ENCODE data around the gene SPATC1L. TPM values are rescaled to one million over a fixed set of nuclear protein-coding genes. Genes with fewer than 3 reads are reported as not detected.
"Not testable (repeated sequence)": the region's sequence is repeated elsewhere in the genome, so short reads cannot be mapped to it uniquely, and the experiment has no call there.

SPATC1L gene
- polyA plus RNA-seq, 1 experiment, result 8.4 TPM

DNA sequence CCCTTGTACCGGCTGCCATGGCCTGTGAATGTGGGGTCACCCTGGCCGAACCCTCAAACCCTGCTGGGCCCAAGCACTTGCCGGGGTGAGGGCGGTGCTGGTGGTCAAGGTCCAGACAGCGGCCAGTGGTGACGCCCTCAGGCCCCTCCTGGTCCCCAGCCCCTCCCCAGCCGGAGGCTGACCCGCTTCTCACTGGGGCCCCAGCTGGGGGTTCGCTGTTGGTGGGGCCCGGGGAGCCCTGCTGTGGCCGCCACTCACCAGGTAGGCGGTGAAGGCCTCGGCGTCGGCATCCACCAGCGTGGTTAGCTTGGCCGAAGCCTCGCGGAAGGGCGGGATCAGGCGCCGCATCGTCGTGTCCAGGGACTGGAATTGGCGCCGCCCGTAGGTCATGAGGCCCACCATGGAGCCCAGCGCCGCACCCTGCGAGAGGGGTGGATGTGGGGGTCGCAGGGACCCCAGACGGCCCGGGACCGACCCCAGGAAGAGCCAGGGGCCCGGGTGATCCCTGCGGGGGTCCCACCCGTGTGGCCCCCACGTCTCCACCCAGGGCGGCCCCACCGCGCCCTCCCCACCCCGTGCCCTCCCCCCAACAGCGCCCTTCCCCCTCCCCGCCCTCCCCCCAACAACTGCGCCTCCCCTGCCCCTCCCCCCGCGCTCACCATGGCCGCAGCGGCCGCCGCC, 39.0 kb downstream of the SPATC1L start:
- Histone ChIP-seq H3K4me3 (ENCODE audit: low read depth, low read length) (no peak overlapping the region), H3K27me3 (ENCODE audit: control insufficient read depth, insufficient read depth, low read length) (0 out of 2 replicates have a peak, but pooled peaks cover under 1% of the 10 kb centered on the region), H3K36me3 (ENCODE audit: control insufficient read depth, insufficient read depth, low read length) (no peaks in the 10 kb centered on the region)
- ChIA-PET POLR2A (no interaction called here), CTCF (interaction anchor here (4.7 kb wide), 1 partner anchor 174 kb away, joined by 64 read pairs; no protein-coding TSS in a partner anchor)
- DNase-seq (ENCODE audit: low read depth), result no peak
- TF ChIP-seq, protein P1, sequence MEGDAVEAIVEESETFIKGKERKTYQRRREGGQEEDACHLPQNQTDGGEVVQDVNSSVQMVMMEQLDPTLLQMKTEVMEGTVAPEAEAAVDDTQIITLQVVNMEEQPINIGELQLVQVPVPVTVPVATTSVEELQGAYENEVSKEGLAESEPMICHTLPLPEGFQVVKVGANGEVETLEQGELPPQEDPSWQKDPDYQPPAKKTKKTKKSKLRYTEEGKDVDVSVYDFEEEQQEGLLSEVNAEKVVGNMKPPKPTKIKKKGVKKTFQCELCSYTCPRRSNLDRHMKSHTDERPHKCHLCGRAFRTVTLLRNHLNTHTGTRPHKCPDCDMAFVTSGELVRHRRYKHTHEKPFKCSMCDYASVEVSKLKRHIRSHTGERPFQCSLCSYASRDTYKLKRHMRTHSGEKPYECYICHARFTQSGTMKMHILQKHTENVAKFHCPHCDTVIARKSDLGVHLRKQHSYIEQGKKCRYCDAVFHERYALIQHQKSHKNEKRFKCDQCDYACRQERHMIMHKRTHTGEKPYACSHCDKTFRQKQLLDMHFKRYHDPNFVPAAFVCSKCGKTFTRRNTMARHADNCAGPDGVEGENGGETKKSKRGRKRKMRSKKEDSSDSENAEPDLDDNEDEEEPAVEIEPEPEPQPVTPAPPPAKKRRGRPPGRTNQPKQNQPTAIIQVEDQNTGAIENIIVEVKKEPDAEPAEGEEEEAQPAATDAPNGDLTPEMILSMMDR (IDR thresholded peaks at IDR 0.05; ENCODE audit: insufficient read depth, low read depth, low read length), result no peak

DNA sequence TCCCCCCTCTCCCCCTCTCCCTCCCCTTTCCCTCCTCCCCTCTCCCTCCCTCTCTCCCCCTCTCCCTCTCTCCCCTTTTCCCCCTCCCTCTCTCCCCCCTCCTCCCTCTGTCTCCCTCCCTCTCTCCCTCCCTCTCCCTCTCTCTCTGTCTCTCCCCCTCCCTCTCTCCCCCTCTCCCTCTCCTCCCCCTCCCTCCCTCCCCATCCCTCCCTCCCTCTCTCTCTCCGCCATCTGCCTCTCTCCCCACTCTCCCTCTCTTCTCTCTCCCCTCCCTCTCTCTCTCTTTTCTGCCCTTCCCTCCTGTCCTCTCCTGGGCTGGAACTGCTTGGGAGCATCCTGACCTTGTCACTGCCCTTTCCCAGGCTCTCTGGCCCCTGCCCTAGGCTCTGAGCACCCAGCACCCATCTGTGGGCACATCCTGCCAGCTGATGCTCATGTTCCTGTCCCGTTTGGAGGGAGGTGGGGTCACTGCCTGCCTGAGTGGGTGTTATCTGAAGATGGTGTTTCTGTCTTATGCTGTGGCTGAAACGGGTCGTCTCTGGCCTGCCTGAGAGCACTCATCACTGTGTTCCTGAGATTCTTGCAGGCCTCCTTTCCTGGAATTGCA, 39.7 kb downstream of the SPATC1L start:
- TF ChIP-seq, protein P1 (IDR thresholded peaks at IDR 0.05; ENCODE audit: insufficient read depth, low read depth, low read length), result no peak
- ChIA-PET CTCF (interaction anchor here (1.0 to 4.7 kb wide), 9 partner anchors 8 to 181 kb away, joined by 3 to 64 read pairs (median 7); a partner anchor contains a TSS), POLR2A (no interaction called here)

DNA sequence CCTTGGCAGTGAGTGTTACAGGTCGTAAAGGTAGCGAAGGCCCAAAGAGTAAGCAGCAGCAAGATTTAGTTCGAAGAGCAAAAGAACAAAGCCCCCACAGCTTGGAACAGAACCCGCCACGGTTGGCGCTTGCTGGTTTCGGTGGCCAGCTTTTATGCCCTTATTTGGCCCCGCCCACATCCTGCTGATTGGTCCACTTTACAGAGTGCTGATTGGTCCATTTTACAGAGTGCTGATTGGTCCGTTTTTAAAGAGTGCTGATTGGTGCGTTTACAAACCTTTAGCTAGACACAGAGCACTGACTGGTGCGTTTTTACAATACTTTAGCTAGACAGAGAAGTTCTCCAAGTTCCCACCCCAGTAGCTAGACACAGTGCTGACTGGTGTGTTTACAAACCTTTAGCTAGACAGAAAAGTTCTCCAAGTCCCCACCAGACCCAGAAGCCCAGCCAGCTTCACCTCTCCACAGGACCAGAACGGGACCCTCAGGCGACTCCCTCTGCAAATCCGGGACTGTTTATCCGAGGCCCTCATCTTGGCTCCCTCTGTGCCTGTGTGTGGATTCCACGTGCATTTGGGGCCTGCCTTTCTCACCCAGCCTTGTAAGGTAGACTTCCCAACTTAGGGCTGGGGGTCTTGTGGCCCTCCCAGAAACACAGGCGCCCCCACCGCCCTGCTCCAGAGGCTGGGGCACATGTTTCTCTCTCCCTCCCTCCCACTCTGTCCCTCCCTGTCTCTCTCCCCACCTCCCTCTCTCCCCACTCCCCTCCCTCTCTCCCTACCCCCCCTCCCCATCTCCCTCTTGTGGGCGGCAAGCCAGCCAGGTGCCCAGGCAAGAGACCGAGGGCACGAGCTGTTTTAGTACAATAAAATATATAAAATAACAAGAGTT, 41.4 kb downstream of the SPATC1L start:
- DNase-seq (ENCODE audit: low read depth), result no peak
- TF ChIP-seq, protein P1 (IDR thresholded peaks at IDR 0.05; ENCODE audit: insufficient read depth, low read depth, low read length), result no peak
- POLR2A ChIA-PET, result no interaction called here
- CTCF ChIA-PET, result interaction anchor here (0.5 to 4.7 kb wide), 27 partner anchors 10 to 495 kb away, joined by 3 to 64 read pairs (median 4); a partner anchor contains a TSS
- Histone ChIP-seq H3K27me3 (ENCODE audit: control insufficient read depth, insufficient read depth, low read length) (peaks cover 4% of the 10 kb centered on the region), H3K4me3 (ENCODE audit: low read depth, low read length) (no peak overlapping the region), H3K36me3 (ENCODE audit: control insufficient read depth, insufficient read depth, low read length) (no peaks in the 10 kb centered on the region)

More for the DNA sequence above, 39.7 kb downstream of the SPATC1L start:
- Histone ChIP-seq H3K4me3 (ENCODE audit: low read depth, low read length) (no peak overlapping the region), H3K27me3 (ENCODE audit: control insufficient read depth, insufficient read depth, low read length) (peaks cover 2% of the 10 kb centered on the region; the same call in 1 of the 2 replicates), H3K36me3 (ENCODE audit: control insufficient read depth, insufficient read depth, low read length) (no peaks in the 10 kb centered on the region)
- DNase-seq (ENCODE audit: low read depth), result no peak

DNA sequence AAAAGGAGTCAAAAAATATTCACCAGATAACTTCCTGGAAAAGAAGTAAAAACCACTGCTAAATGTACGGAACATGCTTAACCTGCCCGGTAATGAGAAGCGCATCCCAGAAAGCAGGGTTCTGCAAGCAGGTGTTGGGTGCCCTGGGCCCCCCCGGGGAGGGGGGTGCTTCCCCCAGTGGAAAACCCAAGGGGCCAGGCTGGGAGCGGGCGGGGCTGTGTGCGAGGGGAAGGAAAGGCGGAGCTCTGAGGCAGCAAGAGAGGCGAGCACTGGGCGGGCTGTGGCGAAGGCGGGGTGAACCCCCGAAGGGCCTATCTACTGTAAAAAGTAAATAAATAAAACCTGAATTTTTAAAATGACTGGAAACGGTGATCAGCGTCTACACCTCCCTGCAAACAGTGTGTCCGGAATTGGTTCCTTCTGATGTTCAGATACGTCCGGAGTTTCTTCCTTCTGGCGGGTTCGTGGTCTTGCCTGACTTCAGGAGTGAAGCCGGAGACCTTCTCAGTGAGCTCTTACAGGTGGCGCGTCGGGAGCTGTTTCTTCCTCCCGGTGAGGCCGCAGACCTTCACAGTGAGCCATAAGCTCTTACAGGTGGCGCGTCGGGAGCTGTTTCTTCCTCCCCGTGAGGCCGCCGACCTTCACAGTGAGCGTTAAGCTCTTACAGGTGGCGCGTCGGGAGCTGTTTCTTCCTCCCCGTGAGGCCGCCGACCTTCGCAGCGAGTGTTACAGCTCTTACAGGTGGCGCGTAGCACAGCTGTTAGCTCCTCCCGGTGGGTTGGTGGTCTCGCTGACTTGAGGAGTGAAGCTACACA, 42.3 kb downstream of the SPATC1L start:
- ChIA-PET POLR2A (no interaction called here), CTCF (interaction anchor here (0.6 to 4.7 kb wide), 8 partner anchors 11 to 495 kb away, joined by 3 to 64 read pairs (median 7); no protein-coding TSS in a partner anchor)
- TF ChIP-seq, protein P1 (IDR thresholded peaks at IDR 0.05; ENCODE audit: insufficient read depth, low read depth, low read length), result no peak
- DNase-seq (ENCODE audit: low read depth), result no peak
- Histone ChIP-seq H3K27me3 (ENCODE audit: control insufficient read depth, insufficient read depth, low read length) (peaks cover 4% of the 10 kb centered on the region), H3K36me3 (ENCODE audit: control insufficient read depth, insufficient read depth, low read length) (no peaks in the 10 kb centered on the region), H3K4me3 (ENCODE audit: low read depth, low read length) (no peak overlapping the region)

DNA sequence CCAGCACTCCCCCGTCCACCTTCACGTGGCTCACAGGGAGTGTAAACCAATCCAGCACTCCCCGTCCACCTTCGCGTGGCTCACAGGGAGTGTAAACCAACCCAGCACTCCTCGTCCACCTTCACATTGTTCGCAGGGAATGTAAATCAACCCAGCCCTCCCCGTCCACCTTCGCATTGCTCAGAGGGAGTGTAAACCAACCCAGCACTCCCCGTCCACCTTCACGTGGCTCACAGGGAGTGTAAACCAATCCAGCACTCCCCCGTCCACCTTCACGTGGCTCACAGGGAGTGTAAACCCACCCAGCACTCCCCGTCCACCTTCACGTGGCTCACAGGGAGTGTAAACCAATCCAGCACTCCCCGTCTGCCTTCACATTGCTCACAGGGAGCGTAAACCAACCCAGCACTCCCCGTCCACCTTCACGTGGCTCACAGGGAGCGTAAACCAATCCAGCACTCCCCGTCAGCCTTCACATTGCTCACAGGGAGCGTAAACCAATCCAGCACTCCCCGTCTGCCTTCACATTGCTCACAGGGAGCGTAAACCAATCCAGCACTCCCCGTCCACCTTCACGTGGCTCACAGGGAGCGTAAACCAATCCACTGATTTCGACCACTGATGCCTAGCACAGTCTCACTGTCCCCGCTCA, 43.8 kb downstream of the SPATC1L start:
- POLR2A ChIA-PET; H3K4me3 ChIP-seq (ENCODE audit: low read depth, low read length): not testable (repeated sequence)
- CTCF ChIA-PET, result interaction anchor here (1.1 to 4.7 kb wide), 2 partner anchors 13 to 169 kb away, joined by 3 to 64 read pairs; no protein-coding TSS in a partner anchor

More for the DNA sequence above, 43.8 kb downstream of the SPATC1L start:
- not testable (repeated sequence) for H3K36me3 ChIP-seq (ENCODE audit: control insufficient read depth, insufficient read depth, low read length); H3K27me3 ChIP-seq (ENCODE audit: control insufficient read depth, insufficient read depth, low read length); DNase-seq (ENCODE audit: low read depth)

Measured in BJ (cell line).